Globus pallidus (tissue), 1 donor: ENCODE measurements around the gene RING1.
A peak's percentile ranks its signal among the peaks of the same experiment; 100 is the strongest.

Source experiments
- DNase-seq: peaks from one replicate; pipeline ENCODE4 v3.0.0-alpha.2; 2015; ENCODE audit warnings: low spot score

The RING1 gene

GRCh38 chr6:33192671-33193602 is 15.4 kb upstream of the RING1 start:
- DNase-seq: peak; percentile 85

GRCh38 chr6:33193619-33194018 is 14.7 kb upstream of the RING1 start:
- no peak for DNase-seq

GRCh38 chr6:33194431-33194979 is 13.8 kb upstream of the RING1 start:
- no peak for DNase-seq

GRCh38 chr6:33195304-33196165 is 12.8 kb upstream of the RING1 start:
- no peak for DNase-seq

DNA sequence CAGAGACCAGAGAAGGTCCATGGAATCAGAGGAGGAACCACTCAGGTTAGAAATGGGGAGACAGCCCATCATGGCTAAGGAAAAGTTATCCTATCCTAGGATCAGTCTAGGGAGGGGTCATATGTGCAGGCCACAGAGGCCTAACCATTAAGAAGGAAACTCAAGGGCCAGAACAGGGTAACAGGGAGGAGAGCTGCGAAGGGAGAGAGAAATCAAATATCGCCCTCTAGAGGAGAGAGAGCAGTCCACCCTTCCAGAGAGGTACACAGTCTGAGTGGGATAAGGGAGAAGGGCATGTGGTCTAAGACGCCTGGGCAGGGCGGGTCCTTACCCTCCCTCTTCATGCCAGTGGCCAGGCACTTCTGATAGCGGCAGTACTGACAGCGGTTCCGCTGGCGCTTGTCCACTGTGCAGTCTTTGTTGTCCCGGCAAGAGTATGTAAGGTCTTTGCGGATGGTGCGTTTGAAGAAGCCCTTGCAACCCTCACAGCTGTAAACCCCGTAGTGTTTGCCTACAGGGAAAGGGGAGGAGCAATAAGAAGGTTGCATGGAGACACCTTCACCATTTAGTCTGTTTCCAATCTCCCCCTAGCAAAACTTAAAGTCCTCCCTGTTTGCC is 10.8 kb upstream of the RING1 start:
- DNase-seq: peak; percentile 78

- DNase-seq: no peak
Observed at GRCh38 chr6:33198159-33198852, 10.0 kb upstream of the RING1 start.

DNA sequence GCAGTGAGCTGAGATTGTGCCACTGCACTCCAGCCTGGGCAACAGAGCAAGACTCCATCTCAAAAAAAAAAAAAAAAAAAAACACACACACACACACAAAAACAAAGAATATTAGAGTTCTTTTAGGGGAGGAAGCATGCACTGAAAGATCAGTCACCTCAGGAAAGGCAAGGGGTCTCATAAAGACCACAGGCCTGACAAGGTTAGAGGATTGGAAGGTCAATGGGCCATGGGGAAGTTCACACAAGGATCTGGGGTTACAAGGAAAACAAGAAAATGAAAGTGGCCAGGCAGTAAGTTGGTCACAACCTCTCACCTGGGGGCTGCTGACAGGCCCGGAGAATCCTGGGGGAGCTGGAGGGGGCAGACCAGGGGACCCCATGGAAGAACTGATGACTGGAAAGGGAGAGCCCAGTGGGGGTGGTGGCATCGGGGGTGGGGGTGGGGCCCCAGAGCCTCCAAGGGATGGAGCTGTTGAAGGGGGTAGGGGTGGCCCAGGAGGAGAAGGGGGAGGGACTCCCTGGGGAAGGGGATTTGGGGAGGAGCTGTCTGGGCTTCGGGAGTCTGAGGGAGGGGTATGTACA is 9.4 kb upstream of the RING1 start:
- DNase-seq: no peak

DNA sequence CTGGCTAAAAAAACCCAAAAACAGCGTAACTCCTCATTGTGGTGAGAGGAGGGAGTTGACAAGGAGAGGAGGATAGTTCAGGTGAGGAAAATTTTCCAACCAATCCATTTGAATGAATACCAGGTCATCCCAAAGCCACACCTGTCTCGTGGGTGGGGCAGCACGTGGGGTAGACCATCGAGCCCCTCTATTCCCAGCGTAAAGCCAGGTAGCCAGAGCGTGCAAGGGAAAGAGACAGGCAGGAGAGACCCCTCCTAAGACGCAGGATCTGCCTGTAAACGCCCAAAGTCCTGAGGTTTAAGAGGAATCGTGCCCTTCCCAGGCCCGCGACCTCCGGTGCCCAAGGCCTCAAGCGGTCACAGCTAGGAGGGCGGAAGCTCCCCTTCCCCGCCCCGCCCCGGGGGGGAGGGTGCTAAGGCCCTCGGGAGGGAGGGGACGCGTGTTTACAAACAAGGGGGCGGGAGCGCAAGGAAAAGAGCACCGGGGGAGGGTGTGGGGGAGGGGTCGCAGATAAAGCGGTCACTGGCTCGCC is 8.5 kb upstream of the RING1 start:
- DNase-seq: peak; percentile 72

DNA sequence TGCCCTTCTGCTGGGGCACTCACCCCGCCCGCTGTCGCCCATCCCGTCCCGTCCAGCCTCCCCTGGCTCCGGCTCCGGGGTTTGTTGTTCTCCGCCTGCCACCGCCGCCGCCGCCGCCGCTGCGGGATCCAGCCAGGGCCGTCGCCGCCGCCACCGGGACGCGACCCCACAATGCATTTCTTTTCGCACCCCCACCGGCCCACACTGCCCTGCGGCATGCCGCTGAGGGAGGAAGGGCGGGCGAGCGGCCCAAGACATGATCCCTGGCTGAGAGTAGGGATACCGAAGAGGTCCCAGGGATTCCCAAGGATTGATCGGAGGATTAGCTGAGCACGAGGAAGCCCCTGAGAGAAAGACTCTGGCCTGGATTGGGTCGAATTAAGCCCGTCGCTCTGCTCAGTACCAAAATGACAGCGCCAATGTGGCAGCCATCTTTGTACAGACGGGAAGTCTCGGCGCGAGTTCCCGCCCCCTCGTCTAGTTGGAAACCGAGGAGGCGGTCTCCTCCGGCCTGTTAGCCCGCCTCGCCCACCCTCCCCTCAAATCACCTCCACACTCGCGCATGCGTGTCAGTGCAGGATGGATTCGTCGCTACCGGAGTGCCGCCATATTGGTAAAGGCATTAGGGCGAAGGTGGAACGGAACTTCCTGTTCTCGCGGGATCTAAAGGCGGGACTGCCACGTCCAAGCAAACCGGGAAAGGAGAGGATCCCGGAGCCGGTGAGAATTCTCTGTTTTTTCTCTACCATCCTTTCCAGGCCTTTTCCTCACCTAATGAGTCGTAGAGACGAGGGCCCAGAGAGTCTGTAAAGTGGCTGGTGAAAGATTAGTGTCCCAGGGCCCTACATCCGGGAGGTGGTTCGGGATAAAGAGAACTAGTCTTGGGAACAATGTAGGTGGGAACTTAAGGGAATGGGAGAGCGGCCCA is 7.8 kb upstream of the RING1 start, which contains the start of the genes RXRB and SLC39A7:
RXRB (minus strand) TSS at position 447 of the 928 bp plus-strand sequence; CDS start at position 258, 189 bp downstream.
SLC39A7 (plus strand) TSS at position 649 of the 928 bp plus-strand sequence. CDS start 379 bp downstream, outside the sequence.
- peak; percentile 99 for DNase-seq

- no peak for DNase-seq
Observed at GRCh38 chr6:33201147-33201545, 7.2 kb upstream of the RING1 start.

DNA sequence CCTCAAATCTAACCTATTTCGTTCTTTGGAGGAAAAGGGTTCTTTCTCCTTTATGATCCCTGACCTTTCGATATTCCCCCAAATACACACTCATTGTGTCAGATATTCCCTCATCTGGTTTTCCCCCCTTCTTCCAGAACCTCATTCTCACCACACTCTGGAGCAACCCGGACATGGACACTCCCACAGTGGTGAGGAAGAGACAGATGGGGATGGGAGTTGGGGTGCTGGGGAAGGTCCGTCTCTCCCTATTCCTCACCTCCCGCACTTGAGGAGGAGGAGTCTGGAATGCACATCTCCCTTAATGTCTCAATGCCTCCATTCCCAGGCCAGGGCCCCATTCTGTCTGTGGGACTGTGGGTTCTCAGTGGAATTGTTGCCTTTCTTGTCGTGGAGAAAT is 6.4 kb upstream of the RING1 start:
- DNase-seq: no peak

DNA sequence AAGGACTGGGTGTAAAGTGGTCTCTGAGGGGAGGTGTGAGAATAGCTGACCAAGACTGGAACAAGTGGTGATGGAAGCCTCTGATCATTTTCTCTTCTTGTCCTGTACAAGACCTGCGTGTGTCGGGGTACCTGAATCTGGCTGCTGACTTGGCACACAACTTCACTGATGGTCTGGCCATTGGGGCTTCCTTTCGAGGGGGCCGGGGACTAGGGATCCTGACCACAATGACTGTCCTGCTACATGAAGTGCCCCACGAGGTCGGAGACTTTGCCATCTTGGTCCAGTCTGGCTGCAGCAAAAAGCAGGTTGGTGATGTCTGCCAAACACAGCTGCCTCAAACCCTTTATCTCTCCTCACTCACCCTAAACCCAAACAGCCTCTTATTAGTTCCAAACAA is 5.5 kb upstream of the RING1 start:
- no peak for DNase-seq

DNA sequence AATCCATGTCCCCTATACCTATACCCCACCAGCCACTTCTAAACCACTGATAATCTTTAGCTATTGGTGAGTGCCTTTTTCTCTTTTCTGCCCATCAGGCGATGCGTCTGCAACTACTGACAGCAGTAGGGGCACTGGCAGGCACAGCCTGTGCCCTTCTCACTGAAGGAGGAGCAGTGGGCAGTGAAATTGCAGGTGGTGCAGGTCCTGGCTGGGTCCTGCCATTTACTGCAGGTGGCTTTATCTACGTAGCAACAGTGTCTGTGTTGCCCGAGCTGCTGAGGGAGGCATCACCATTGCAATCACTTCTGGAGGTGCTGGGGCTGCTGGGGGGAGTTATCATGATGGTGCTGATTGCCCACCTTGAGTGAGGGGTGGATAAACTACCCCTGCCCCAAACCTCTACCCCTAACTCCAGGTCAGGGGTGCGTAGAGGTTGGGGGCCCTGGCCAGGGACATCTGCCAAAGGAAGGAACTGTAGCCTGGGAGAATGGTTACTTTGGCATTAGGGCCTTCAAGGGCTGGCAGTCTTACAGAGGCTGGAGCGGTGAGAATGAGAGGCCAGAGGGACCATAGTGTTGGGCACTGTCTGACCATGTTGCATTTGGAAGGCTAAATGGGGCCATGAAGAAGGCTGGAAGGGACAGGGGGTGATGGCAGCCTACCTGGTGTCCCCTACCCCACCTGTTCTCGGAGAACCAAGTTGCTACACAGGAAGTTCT is 4.7 kb upstream of the RING1 start:
- no peak for DNase-seq

DNA sequence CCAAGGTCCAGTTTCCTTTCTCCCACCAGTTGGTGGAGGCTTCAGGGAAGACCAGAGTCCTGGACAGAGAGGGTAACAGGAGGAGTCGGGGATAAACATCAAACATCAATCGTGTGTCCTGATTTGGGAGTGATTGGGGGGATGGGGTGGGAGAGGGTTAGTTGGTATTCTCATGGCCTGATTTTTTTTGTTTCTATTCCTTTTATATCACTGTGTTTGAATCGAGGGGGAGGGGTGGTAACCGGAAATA is 4.2 kb upstream of the RING1 start:
- DNase-seq: no peak

DNA sequence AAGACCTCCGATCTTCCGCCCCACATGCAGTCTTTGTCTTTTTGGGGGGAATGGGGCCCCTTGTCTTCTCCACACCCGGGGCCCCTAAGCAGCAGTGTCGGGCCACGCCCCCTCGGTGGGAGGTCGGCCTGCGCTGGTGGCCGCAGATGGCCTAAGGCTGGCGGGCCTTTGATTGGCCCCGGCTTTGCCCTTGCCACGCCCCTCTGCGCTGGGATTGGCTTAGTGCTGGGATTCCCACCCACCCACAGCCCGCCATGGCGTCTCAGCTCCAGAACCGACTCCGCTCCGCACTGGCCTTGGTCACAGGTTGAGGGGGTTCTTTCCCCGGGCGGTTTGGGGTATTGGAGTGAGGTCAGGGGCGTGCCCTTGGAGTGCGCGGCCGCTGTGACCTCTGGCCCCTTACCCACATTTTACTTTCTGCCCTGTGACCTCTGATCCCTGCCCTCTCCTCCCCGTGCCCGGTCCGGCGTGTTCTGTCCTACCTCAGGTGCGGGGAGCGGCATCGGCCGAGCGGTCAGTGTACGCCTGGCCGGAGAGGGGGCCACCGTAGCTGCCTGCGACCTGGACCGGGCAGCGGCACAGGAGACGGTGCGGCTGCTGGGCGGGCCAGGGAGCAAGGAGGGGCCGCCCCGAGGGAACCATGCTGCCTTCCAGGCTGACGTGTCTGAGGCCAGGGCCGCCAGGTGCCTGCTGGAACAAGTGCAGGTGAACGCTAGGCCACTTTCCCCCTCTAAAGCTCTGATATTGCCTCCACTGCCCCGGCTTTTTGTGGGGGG is 3.7 kb upstream of the RING1 start, which contains the start of gene HSD17B8:
HSD17B8 (plus strand) TSS at position 241 of the 776 bp plus-strand sequence; CDS start at position 255, 14 bp downstream.
- peak; percentile 92 for DNase-seq

GRCh38 chr6:33205191-33206026 is 2.9 kb upstream of the RING1 start:
- DNase-seq: no peak
